SK-N-SH (cell line): ENCODE measurements around the gene TLL2. TPM values are rescaled to one million over a fixed set of nuclear protein-coding genes. Genes with fewer than 3 reads are reported as not detected.

ENCODE experiments used
- CTCF ChIA-PET: fragments of 300-600, 350-600 bp; formaldehyde crosslinking; extraction: SDS; loops from one replicate; lab custom pipeline; 2021; lab: Yijun Ruan, JAX
- POLR2A ChIA-PET: fragments of 350-600 bp; sonication (Branson Sonifier 250); formaldehyde crosslinking; extraction: SDS; loops from one replicate; lab custom pipeline; 2020; ENCODE audit warnings: antibody characterized with exemption, inconsistent platforms; lab: Yijun Ruan, JAX
- DNase-seq: peaks from one replicate; pipeline ENCODE4 v3.0.0; 2012
- H2AFZ ChIP-seq: fragments of 200-600 bp; sonication (generic); 2 replicates; pipeline ENCODE4 v1.8.1; 2016; ENCODE audit warnings: antibody characterized with exemption, mild to moderate bottlenecking, low read depth
- H3F3A ChIP-seq: fragments of 200-600 bp; sonication (generic); replicated peaks from 2 replicates; pipeline ENCODE3; 2016; ENCODE audit warnings: antibody characterized with exemption, mild to moderate bottlenecking; ENCODE audit not compliant: insufficient read depth
- H3K27ac ChIP-seq, 2 experiments: fragments of 200-500 bp in 1 of 2; fragments of 200-600 bp in 1 of 2; sonication (Bioruptor generic) in 1 of 2; sonication (generic), shearing (Covaris generic) in 1 of 2; 2 replicates each; pipeline versions ENCODE4 v1.5.1 to v1.6.1; 2014 to 2016; ENCODE audit warnings: low read depth in 2 of 2, inconsistent platforms in 1 of 2, low read length in 1 of 2, mild to moderate bottlenecking in 1 of 2, mixed read lengths in 1 of 2
- H3K27me3 ChIP-seq: fragments of 200-600 bp; sonication (generic), shearing (Covaris generic); 2 replicates; pipeline ENCODE4 v1.6.1; 2016; ENCODE audit warnings: mixed run types; ENCODE audit not compliant: insufficient read depth
- H3K36me3 ChIP-seq, 2 experiments: fragments of 200-500 bp in 1 of 2; fragments of 200-600 bp in 1 of 2; sonication (Bioruptor generic) in 1 of 2; sonication (generic) in 1 of 2; replicated peaks in 1 of 2; 2 replicates each; pipeline versions ENCODE3 to v1.5.1; 2014 to 2016; ENCODE audit warnings: low read length in 1 of 2, mild to moderate bottlenecking in 1 of 2; ENCODE audit not compliant: insufficient read depth in 2 of 2, control insufficient read depth in 1 of 2
- H3K4me1 ChIP-seq, 2 experiments: fragments of 200-500 bp in 1 of 2; fragments of 200-600 bp in 1 of 2; sonication (Bioruptor generic) in 1 of 2; sonication (generic), shearing (Covaris generic) in 1 of 2; 2 replicates each; pipeline versions ENCODE4 v1.5.1 to v1.6.1; 2014 to 2016; ENCODE audit warnings: low read depth in 1 of 2, low read length in 1 of 2, mixed run types in 1 of 2; ENCODE audit not compliant: insufficient read depth in 2 of 2, control insufficient read depth in 1 of 2
- H3K4me2 ChIP-seq: fragments of 200-600 bp; sonication (generic), shearing (Covaris generic); 2 replicates; pipeline ENCODE4 v1.6.1; 2017; ENCODE audit warnings: mixed run types
- H3K4me3 ChIP-seq, 2 experiments: fragments of 200-500 bp in 1 of 2; fragments of 200-600 bp in 1 of 2; sonication (Bioruptor generic) in 1 of 2; sonication (generic), shearing (Covaris generic) in 1 of 2; 2 replicates each; pipeline versions ENCODE4 v1.5.1 to v1.8.1; 2014 to 2016; ENCODE audit warnings: low read depth in 2 of 2, inconsistent platforms in 1 of 2, low read length in 1 of 2, mild to moderate bottlenecking in 1 of 2, mixed read lengths in 1 of 2, moderate library complexity in 1 of 2
- H3K79me2 ChIP-seq: fragments of 200-600 bp; sonication (generic); 2 replicates; pipeline ENCODE4 v1.8.1; 2017; ENCODE audit warnings: mild to moderate bottlenecking; ENCODE audit not compliant: insufficient read depth
- H3K9ac ChIP-seq: fragments of 200-600 bp; sonication (generic); 2 replicates; pipeline ENCODE4 v1.6.1; 2017; ENCODE audit warnings: mixed run types
- H3K9me2 ChIP-seq: fragments of 200-600 bp; sonication (generic); 2 replicates; pipeline ENCODE4 v1.6.1; 2017; ENCODE audit warnings: mixed run types
- H3K9me3 ChIP-seq: fragments of 200-600 bp; sonication (generic); 2 replicates; pipeline ENCODE4 v1.6.1; 2017; ENCODE audit warnings: mixed run types, mild to moderate bottlenecking, moderate library complexity
- H4K20me1 ChIP-seq: fragments of 200-600 bp; sonication (generic); 2 replicates; pipeline ENCODE4 v1.6.1; 2017; ENCODE audit warnings: mild to moderate bottlenecking, mixed run types; ENCODE audit not compliant: insufficient read depth
- CTCF ChIP-seq: fragments of 200-600 bp; sonication (generic); IDR thresholded peaks from 2 replicates; pipeline ENCODE4 v1.6.1; 2017; ENCODE audit warnings: antibody characterized with exemption, mild to moderate bottlenecking, moderate library complexity
- ELF1 ChIP-seq: IDR thresholded peaks from 2 replicates; pipeline ENCODE4 v1.4.0; 2012
- EZH2phosphoT487 ChIP-seq: fragments of 200-600 bp; sonication (generic); IDR thresholded peaks from 2 replicates; pipeline ENCODE4 v1.6.1; 2017; ENCODE audit warnings: low read depth, mixed run types, mild to moderate bottlenecking, antibody characterized with exemption, moderate library complexity, borderline replicate concordance
- FOSL2 ChIP-seq: IDR thresholded peaks from 2 replicates; pipeline ENCODE4 v1.4.0; 2012; ENCODE audit warnings: low read depth, mild to moderate bottlenecking, moderate library complexity, borderline replicate concordance
- FOXJ3 ChIP-seq: sonication (generic); formaldehyde crosslinking; IDR thresholded peaks from 2 replicates; pipeline ENCODE4 v1.5.1; 2020; ENCODE audit warnings: mild to moderate bottlenecking, missing genetic modification reagents
- GATA2 ChIP-seq: sonication (generic); formaldehyde crosslinking; IDR thresholded peaks from 2 replicates; pipeline ENCODE4 v1.5.0; 2020; ENCODE audit warnings: mild to moderate bottlenecking, missing genetic modification reagents
- MAX ChIP-seq: IDR thresholded peaks from 2 replicates; pipeline ENCODE4 v1.4.0; 2012; ENCODE audit warnings: low read depth
- MEF2A ChIP-seq: IDR thresholded peaks from 2 replicates; pipeline ENCODE4 v1.4.0; 2012; ENCODE audit warnings: low read depth, borderline replicate concordance
- NFIC ChIP-seq: IDR thresholded peaks from 2 replicates; pipeline ENCODE4 v1.4.0; 2012; ENCODE audit warnings: borderline replicate concordance
- POLR2AphosphoS5 ChIP-seq: IDR thresholded peaks from 2 replicates; pipeline ENCODE4 v1.6.1; 2012; ENCODE audit warnings: low read depth, low read length
- RAD21 ChIP-seq: IDR thresholded peaks from 2 replicates; pipeline ENCODE4 v1.6.1; 2012; ENCODE audit warnings: mild to moderate bottlenecking, low read length
- RCOR1 ChIP-seq: fragments of 150-350 bp; IDR thresholded peaks from 2 replicates; pipeline ENCODE4 v1.6.1; 2017; ENCODE audit warnings: antibody characterized with exemption, low read length
- RFX5 ChIP-seq: IDR thresholded peaks from 2 replicates; pipeline ENCODE4 v1.6.1; 2012; ENCODE audit warnings: mild to moderate bottlenecking, improper control_type of control experiment, low read length
- SIN3A ChIP-seq: IDR thresholded peaks from 2 replicates; pipeline ENCODE4 v1.6.1; 2012; ENCODE audit warnings: low read depth, mild to moderate bottlenecking, low read length, moderate library complexity, borderline replicate concordance
- SMC3 ChIP-seq: IDR thresholded peaks from 2 replicates; pipeline ENCODE4 v1.6.1; 2012; ENCODE audit warnings: low read depth, low read length, improper control_type of control experiment
- TAF1 ChIP-seq: IDR thresholded peaks from 2 replicates; pipeline ENCODE4 v1.6.1; 2012; ENCODE audit warnings: low read depth, mild to moderate bottlenecking, low read length, moderate library complexity, borderline replicate concordance
- TEAD4 ChIP-seq: IDR thresholded peaks from 2 replicates; pipeline ENCODE4 v1.4.0; 2012; ENCODE audit warnings: mild to moderate bottlenecking, borderline replicate concordance; ENCODE audit not compliant: insufficient read depth
- USF1 ChIP-seq: IDR thresholded peaks from 2 replicates; pipeline ENCODE4 v1.4.0; 2012; ENCODE audit warnings: low read depth, borderline replicate concordance
- WGBS: methylation state at CpG from one replicate; pipeline ENCODE4 v1.1.6; 2017; ENCODE audit warnings: low lambda C conversion rate; 5-methylcytosine and 5-hydroxymethylcytosine counted together
- polyA plus RNA-seq, 3 experiments: library from polyadenylated mRNA; depleted of rRNA; stranded (reverse); fragments of >200 nt; gene quantifications; 2 replicates each; pipeline ENCODE4 v1.2.3, GENCODE V29; 2012
- TF ChIP-seq, protein P1 (sequence below): IDR thresholded peaks from 2 replicates; pipeline ENCODE4 v1.4.0; 2012; ENCODE audit warnings: low read depth, borderline replicate concordance
- TF ChIP-seq, protein P2 (sequence below): IDR thresholded peaks from 2 replicates; pipeline ENCODE4 v1.6.1; 2012; ENCODE audit warnings: mild to moderate bottlenecking, low read depth, low read length, moderate library complexity

The TLL2 gene
- polyA plus RNA-seq, 1 of the 3 experiments (the other 2 are of a cell fraction) = 0.36 TPM

- no peaks in the 10 kb centered on the region for H3K4me1 ChIP-seq
- no peaks in the 10 kb centered on the region for H3F3A ChIP-seq
- H3K4me3 ChIP-seq = no peak overlapping the region
- H3K27ac ChIP-seq = no peak overlapping the region
- WGBS = 74% methylated on average over 4 of the region's 4 CpGs
- ChIA-PET POLR2A (no interaction called here), CTCF (interaction anchor here (0.7 to 2.4 kb wide), 13 partner anchors 8 to 335 kb away, joined by 3 to 12 read pairs (median 5); no protein-coding TSS in a partner anchor)
- TF ChIP-seq RCOR1 (no peak), EZH2phosphoT487 (no peak), USF1 (no peak), GATA2 (CRISPR knock-in tag) (no peak), SMC3 (no peak), RFX5 (no peak), ELF1 (no peak), MEF2A (no peak), SIN3A (no peak), TAF1 (no peak), TEAD4 (no peak), FOXJ3 (CRISPR knock-in tag) (no peak), MAX (no peak), POLR2AphosphoS5 (no peak), FOSL2 (no peak), RAD21 (no peak), NFIC (no peak), CTCF (no peak)
- TF ChIP-seq, protein P1, sequence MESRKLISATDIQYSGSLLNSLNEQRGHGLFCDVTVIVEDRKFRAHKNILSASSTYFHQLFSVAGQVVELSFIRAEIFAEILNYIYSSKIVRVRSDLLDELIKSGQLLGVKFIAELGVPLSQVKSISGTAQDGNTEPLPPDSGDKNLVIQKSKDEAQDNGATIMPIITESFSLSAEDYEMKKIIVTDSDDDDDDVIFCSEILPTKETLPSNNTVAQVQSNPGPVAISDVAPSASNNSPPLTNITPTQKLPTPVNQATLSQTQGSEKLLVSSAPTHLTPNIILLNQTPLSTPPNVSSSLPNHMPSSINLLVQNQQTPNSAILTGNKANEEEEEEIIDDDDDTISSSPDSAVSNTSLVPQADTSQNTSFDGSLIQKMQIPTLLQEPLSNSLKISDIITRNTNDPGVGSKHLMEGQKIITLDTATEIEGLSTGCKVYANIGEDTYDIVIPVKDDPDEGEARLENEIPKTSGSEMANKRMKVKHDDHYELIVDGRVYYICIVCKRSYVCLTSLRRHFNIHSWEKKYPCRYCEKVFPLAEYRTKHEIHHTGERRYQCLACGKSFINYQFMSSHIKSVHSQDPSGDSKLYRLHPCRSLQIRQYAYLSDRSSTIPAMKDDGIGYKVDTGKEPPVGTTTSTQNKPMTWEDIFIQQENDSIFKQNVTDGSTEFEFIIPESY = no peak
- TF ChIP-seq, protein P2, sequence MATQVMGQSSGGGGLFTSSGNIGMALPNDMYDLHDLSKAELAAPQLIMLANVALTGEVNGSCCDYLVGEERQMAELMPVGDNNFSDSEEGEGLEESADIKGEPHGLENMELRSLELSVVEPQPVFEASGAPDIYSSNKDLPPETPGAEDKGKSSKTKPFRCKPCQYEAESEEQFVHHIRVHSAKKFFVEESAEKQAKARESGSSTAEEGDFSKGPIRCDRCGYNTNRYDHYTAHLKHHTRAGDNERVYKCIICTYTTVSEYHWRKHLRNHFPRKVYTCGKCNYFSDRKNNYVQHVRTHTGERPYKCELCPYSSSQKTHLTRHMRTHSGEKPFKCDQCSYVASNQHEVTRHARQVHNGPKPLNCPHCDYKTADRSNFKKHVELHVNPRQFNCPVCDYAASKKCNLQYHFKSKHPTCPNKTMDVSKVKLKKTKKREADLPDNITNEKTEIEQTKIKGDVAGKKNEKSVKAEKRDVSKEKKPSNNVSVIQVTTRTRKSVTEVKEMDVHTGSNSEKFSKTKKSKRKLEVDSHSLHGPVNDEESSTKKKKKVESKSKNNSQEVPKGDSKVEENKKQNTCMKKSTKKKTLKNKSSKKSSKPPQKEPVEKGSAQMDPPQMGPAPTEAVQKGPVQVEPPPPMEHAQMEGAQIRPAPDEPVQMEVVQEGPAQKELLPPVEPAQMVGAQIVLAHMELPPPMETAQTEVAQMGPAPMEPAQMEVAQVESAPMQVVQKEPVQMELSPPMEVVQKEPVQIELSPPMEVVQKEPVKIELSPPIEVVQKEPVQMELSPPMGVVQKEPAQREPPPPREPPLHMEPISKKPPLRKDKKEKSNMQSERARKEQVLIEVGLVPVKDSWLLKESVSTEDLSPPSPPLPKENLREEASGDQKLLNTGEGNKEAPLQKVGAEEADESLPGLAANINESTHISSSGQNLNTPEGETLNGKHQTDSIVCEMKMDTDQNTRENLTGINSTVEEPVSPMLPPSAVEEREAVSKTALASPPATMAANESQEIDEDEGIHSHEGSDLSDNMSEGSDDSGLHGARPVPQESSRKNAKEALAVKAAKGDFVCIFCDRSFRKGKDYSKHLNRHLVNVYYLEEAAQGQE = no peak
- no peak overlapping the region for H3K9ac ChIP-seq
- DNase-seq = no peak
- H3K27me3 ChIP-seq = no peaks in the 10 kb centered on the region; the same call in 1 of the 2 replicates
- H3K9me3 ChIP-seq = no peaks in the 10 kb centered on the region
- no peaks in the 10 kb centered on the region for H3K9me2 ChIP-seq
- no peaks in the 10 kb centered on the region for H4K20me1 ChIP-seq
- no peak overlapping the region for H3K4me2 ChIP-seq
- no peaks in the 10 kb centered on the region for H3K79me2 ChIP-seq
- no peaks in the 10 kb centered on the region for H3K36me3 ChIP-seq
- H2AFZ ChIP-seq = no peak overlapping the region
Measured at GRCh38 chr10:96339383-96339782, 174.3 kb downstream of the TLL2 start.
